K562 (cell line): ENCODE results near the gene COL4A2. TPM values are rescaled to one million over a fixed set of nuclear protein-coding genes. Genes with fewer than 3 reads are reported as not detected.

Source experiments
- ATAC-seq: fragments of 200-7000 bp; cut with Tn5 transposase; 3 replicates; pipeline ENCODE4 v1.9.1; 2020; ENCODE audit warnings: moderate library complexity
- BruUV-seq: library from RNA; stranded (reverse); fragments of 400-500 nt; replicated peaks from 2 replicates; lab custom pipeline; 2021; lab: Mats Ljungman, UMichigan
- CTCF ChIA-PET: fragments of 300-600 bp; formaldehyde crosslinking; extraction: SDS; loops from one replicate; lab custom pipeline; 2021; ENCODE audit warnings: low intra/inter-chr PET ratio; lab: Yijun Ruan, JAX
- POLR2A ChIA-PET: fragments of 300-600, 350-650 bp; sonication (Branson Sonifier 250); formaldehyde crosslinking; extraction: SDS; loops from one replicate; lab custom pipeline; 2021; ENCODE audit warnings: antibody characterized with exemption, inconsistent platforms; lab: Yijun Ruan, JAX
- DNase-seq, 4 experiments: peaks; one replicate each; pipeline versions ENCODE4 v3.0.0 to v3.0.0-alpha.2; 2011 to 2018; ENCODE audit warnings: low spot score in 3 of 4, mixed read lengths in 3 of 4; ENCODE audit errors: extremely low read depth in 1 of 4
- FAIRE-seq: peaks from 2 replicates; lab custom pipeline; 2011; peaks lifted over from hg19 to GRCh38; lab: Jason Lieb, UNC
- H2AFZ ChIP-seq: 2 replicates; pipeline ENCODE4 v1.6.0; 2011; ENCODE audit warnings: low read depth, low read length, control low read depth, inconsistent platforms
- H3K27ac ChIP-seq: fragments of 200-600 bp; 3 replicates; pipeline ENCODE4 v1.8.0; 2011; ENCODE audit warnings: low read depth, mild to moderate bottlenecking, control low read depth, inconsistent platforms, low read length, moderate library complexity, mixed read lengths; ENCODE audit errors: extremely low read depth
- H3K27me3 ChIP-seq, 2 experiments: fragments of 300-600 bp in 1 of 2; 2 replicates in 1 of 2; 3 replicates in 1 of 2; pipeline versions ENCODE4 v1.6.0 to v1.8.0; 2011; ENCODE audit warnings: inconsistent platforms in 2 of 2, low read length in 2 of 2, mild to moderate bottlenecking in 1 of 2, mixed read lengths in 1 of 2, moderate library complexity in 1 of 2; ENCODE audit not compliant: control insufficient read depth in 2 of 2, insufficient read depth in 2 of 2
- H3K36me3 ChIP-seq: fragments of 300-600 bp; 3 replicates; pipeline ENCODE4 v1.8.0; 2011; ENCODE audit warnings: mild to moderate bottlenecking, low read length, inconsistent platforms; ENCODE audit not compliant: control insufficient read depth, insufficient read depth
- H3K4me1 ChIP-seq, 2 experiments: fragments of 200-600 bp in 1 of 2; replicated peaks in 1 of 2; 2 replicates in 1 of 2; 3 replicates in 1 of 2; pipeline versions ENCODE4 v1.5.1 to v1.8.0; 2011; ENCODE audit warnings: inconsistent platforms in 2 of 2, low read length in 2 of 2, mild to moderate bottlenecking in 1 of 2, mixed read lengths in 1 of 2, moderate library complexity in 1 of 2; ENCODE audit not compliant: control insufficient read depth in 2 of 2, insufficient read depth in 2 of 2
- H3K4me2 ChIP-seq: 2 replicates; pipeline ENCODE4 v1.6.1; 2011; ENCODE audit warnings: low read length, control low read depth, inconsistent platforms, mixed read lengths; ENCODE audit not compliant: insufficient read depth
- H3K4me3 ChIP-seq: fragments of 200-600 bp; sonication (generic), shearing (Covaris generic); 2 replicates; pipeline ENCODE4 v1.5.1; 2016; ENCODE audit warnings: control low read depth, inconsistent platforms
- H3K79me2 ChIP-seq: fragments of 200-600 bp; 3 replicates; pipeline ENCODE4 v1.8.0; 2011; ENCODE audit warnings: low read length, inconsistent platforms; ENCODE audit not compliant: control insufficient read depth, insufficient read depth
- H3K9ac ChIP-seq, 2 experiments: 2 replicates each; pipeline versions ENCODE4 v1.6.0 to v1.6.1; 2011; ENCODE audit warnings: low read depth in 2 of 2, low read length in 2 of 2, control low read depth in 1 of 2, inconsistent platforms in 1 of 2, mild to moderate bottlenecking in 1 of 2, mixed read lengths in 1 of 2; ENCODE audit not compliant: insufficient read depth in 1 of 2
- H3K9me1 ChIP-seq: one replicate; pipeline ENCODE4 v1.6.0; 2011; ENCODE audit warnings: inconsistent platforms, mild to moderate bottlenecking, low read length, moderate library complexity; ENCODE audit not compliant: control insufficient read depth, insufficient read depth
- H3K9me3 ChIP-seq: replicated peaks from 2 replicates; pipeline ENCODE4 v1.5.1; 2011; ENCODE audit warnings: low read depth, low read length, inconsistent platforms; ENCODE audit not compliant: control insufficient read depth, insufficient read depth
- H4K20me1 ChIP-seq: replicated peaks from 2 replicates; pipeline ENCODE4 v1.6.1; 2011; ENCODE audit warnings: low read length, inconsistent platforms, mixed read lengths; ENCODE audit not compliant: control insufficient read depth, insufficient read depth
- ATF2 ChIP-seq: sonication (generic); formaldehyde crosslinking; IDR thresholded peaks from 2 replicates; pipeline ENCODE4 v1.8.1; 2022; ENCODE audit warnings: missing genetic modification reagents
- ETV5 ChIP-seq: sonication (generic); formaldehyde crosslinking; IDR thresholded peaks from 2 replicates; pipeline ENCODE4 v1.4.0; 2020; ENCODE audit warnings: low read depth, mild to moderate bottlenecking, missing genetic modification reagents
- EWSR1 ChIP-seq: fragments of 450-650 bp; IDR thresholded peaks from 2 replicates; pipeline ENCODE4 v1.6.1; 2018; ENCODE audit warnings: borderline replicate concordance, mild to moderate bottlenecking, low read depth, moderate library complexity; ENCODE audit not compliant: partially characterized antibody
- JUND ChIP-seq, 2 experiments: IDR thresholded peaks; 2 replicates in 1 of 2; 3 replicates in 1 of 2; pipeline ENCODE4 v1.6.1; 2011; ENCODE audit warnings: borderline replicate concordance in 2 of 2, low read depth in 2 of 2, low read length in 2 of 2, improper control_type of control experiment in 1 of 2, missing biosample characterization in 1 of 2, missing genetic modification characterization in 1 of 2, missing genetic modification reagents in 1 of 2
- NR2C2 ChIP-seq, 2 experiments: fragments of 200-800 bp in 1 of 2; sonication (Bioruptor generic) in 1 of 2; sonication (generic) in 1 of 2; formaldehyde crosslinking in 1 of 2; IDR thresholded peaks; 2 replicates each; pipeline versions ENCODE4 v1.6.1 to v1.8.0; 2016 to 2022; ENCODE audit warnings: mild to moderate bottlenecking in 1 of 2, missing compliant biosample characterization in 1 of 2, missing genetic modification characterization in 1 of 2, missing genetic modification reagents in 1 of 2
- ZBTB2 ChIP-seq: fragments of 450-650 bp; IDR thresholded peaks from 2 replicates; pipeline ENCODE4 v1.6.1; 2016; ENCODE audit warnings: antibody characterized with exemption
- ZNF785 ChIP-seq: fragments of 250-450 bp; sonication (Bioruptor Pico); IDR thresholded peaks from 2 replicates; pipeline ENCODE4 v1.4.0; 2020; ENCODE audit warnings: mild to moderate bottlenecking
- WGBS: fragments of 100-300 bp; shearing (Covaris generic); methylation state at CpG from one replicate; pipeline ENCODE4 v1.1.6; 2016; ENCODE audit warnings: low coverage, mixed read lengths; ENCODE audit not compliant: insufficient coverage; ENCODE audit errors: missing lambda C conversion rate; 5-methylcytosine and 5-hydroxymethylcytosine counted together
- in situ Hi-C: fragments of 300-500 bp; cut with MboI; formaldehyde crosslinking; loops from 4 replicates; pipeline ENCODE4 v1.15.0; 2018; ENCODE audit warnings: inconsistent platforms, mixed read lengths
- intact Hi-C: fragments of 100-400 bp; cut with micrococcal nuclease; formaldehyde crosslinking; loops from 2 replicates; pipeline ENCODE4 v1.14.2; 2022
- polyA plus RNA-seq, 8 experiments: library from polyadenylated mRNA; depleted of rRNA in 4 of 8; stranded (reverse) in 5 of 8; unstranded in 3 of 8; fragments of >200 nt; fragmentation: Nextera tagmentation in 2 of 8; fragmentation: Illumina TruSeq in 1 of 8; extraction: Ambion mirVana in 2 of 8; extraction: Trizol in 1 of 8; gene quantifications; 2 replicates each; pipeline versions ENCODE4 v1.2.1 to v1.2.3, GENCODE V29; 2011 to 2014; ENCODE audit warnings: inconsistent platforms in 1 of 8, missing spikeins in 1 of 8
- total RNA-seq, 7 experiments: library from RNA; depleted of rRNA in 6 of 7; stranded (reverse); fragments of >200 nt in 6 of 7; fragmentation: Illumina TruSeq in 2 of 7; extraction: Trizol in 2 of 7; gene quantifications; 2 replicates each; pipeline versions ENCODE4 v1.2.1 to v1.2.3, GENCODE V29; 2011 to 2021; ENCODE audit warnings: low replicate concordance in 1 of 7
- TF ChIP-seq, protein P1 (sequence below): fragments of 450-650 bp; IDR thresholded peaks from 2 replicates; pipeline ENCODE4 v1.6.1; 2016; ENCODE audit warnings: low read depth, mild to moderate bottlenecking, moderate library complexity

Gene COL4A2
- total and polyA plus RNA-seq, 9 of the 15 experiments (the other 6 are each of a cell fraction or from before 2014, with no cell fraction given): 0.13 to 15.2 (median 8.1) TPM

GRCh38 chr13:110309661-110310524 lies 2.8 kb downstream of the COL4A2 start:
- Histone ChIP-seq H3K36me3 (no peaks in the 10 kb centered on the region), H3K79me2 (no peaks in the 10 kb centered on the region), H3K27ac (no peak overlapping the region), H3K4me3 (no peak overlapping the region), H3K9ac (no peak overlapping the region), H4K20me1 (no peaks in the 10 kb centered on the region), H3K27me3 (peaks cover 8 to 58% of the 10 kb centered on the region in 2 experiments), H3K9me3 (no peaks in the 10 kb centered on the region), H2AFZ (no peak overlapping the region), H3K9me1 (no peaks in the 10 kb centered on the region), H3K4me1 (no peaks in the 10 kb centered on the region; a peak in 1 of 5 replicates), H3K4me2 (no peak overlapping the region)
- ATAC-seq (no peak), DNase-seq (no peak), FAIRE-seq (no peak)
- ChIA-PET POLR2A (interaction anchor here (0.5 kb wide), 1 partner anchor 80 kb away, joined by 4 read pairs; no protein-coding TSS in a partner anchor), CTCF (no interaction called here)
- TF ChIP-seq ZBTB2: no peak
- no peak for TF ChIP-seq EWSR1
- no peak for TF ChIP-seq NR2C2 (CRISPR knock-in tag; IDR thresholded peaks at IDR 0.05)
- TF ChIP-seq NR2C2 (tag; IDR thresholded peaks at IDR 0.05): no peak
- TF ChIP-seq ZNF785: no peak
- TF ChIP-seq ETV5: no peak
- TF ChIP-seq ATF2: no peak
- TF ChIP-seq, protein P1, sequence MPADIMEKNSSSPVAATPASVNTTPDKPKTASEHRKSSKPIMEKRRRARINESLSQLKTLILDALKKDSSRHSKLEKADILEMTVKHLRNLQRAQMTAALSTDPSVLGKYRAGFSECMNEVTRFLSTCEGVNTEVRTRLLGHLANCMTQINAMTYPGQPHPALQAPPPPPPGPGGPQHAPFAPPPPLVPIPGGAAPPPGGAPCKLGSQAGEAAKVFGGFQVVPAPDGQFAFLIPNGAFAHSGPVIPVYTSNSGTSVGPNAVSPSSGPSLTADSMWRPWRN: no peak
- TF ChIP-seq JUND (IDR thresholded peaks at IDR 0.05; ENCODE audit: borderline replicate concordance, low read depth, low read length): no peak
- no peak for TF ChIP-seq JUND (tag; IDR thresholded peaks at IDR 0.05; ENCODE audit: borderline replicate concordance, low read depth, low read length)
- in situ Hi-C loops (no loop called here), intact Hi-C loops (no loop called here)
- BruUV-seq: no TSS peak
- 0% methylated on average over 11 of the region's 16 CpGs for WGBS
